Measurements from ENCODE around the gene THADA.
"Not testable (repeated sequence)": the region's sequence is repeated elsewhere in the genome, so short reads cannot be mapped to it uniquely, and the experiment has no call there.

THADA gene

DNA sequence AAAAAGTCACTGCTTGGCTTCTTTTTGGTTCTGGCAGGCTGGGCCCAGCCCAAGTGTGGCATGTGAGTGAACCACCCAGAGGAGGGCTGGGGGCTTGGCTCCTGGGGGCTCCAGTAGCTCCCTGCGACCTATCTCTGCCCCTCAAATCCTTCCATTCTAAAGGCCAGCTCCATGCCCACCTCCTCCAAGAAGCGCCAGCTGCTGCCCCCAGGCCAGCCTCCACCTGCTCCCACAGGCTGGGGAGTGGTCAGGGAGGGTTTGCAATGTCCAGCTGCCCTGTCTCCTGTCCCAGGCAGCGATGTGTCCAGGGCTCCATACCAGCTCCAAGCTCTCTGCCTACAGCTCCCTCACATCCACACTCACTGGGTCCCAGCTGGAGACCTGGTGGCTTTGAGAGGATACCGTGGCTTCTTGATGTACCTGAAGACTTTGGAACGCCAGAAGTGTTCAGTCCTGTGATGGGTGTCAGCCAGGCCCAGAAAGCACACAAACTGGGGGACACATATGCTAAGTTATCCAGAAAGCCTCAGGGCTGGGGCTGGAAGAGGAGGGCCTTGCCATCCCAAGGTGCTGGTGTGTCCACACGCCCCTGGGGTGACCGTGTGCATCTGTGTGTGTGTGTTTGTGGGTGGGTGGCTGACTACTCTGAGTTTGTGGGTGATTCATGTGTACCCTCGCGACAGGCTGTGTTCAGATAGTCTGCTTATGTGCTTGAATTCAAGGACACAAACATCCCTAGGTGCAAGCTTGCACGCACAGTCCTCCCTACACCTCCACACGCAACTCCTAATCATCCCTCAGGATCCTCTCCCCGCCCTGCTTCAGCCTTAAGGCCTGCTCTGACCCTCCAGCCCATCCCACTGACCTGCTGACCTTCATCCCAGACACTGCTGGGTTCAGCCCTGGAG is 402.8 kb downstream of the THADA start:
- Histone ChIP-seq H3K4me3 (ENCODE audit: severe bottlenecking) (no peak overlapping the region), H3K36me3 (ENCODE audit: low read depth) (no peaks in the 10 kb centered on the region), H3K4me1 (ENCODE audit: insufficient read depth, poor library complexity, severe bottlenecking) (no peaks in the 10 kb centered on the region), H3K9me3 (ENCODE audit: severe bottlenecking) (no peaks in the 10 kb centered on the region), H3K27me3 (ENCODE audit: insufficient read depth, poor library complexity, severe bottlenecking) (no peaks in the 10 kb centered on the region), H3K27ac (ENCODE audit: poor library complexity, severe bottlenecking) (no peak overlapping the region)
- ATAC-seq (ENCODE audit: low read depth) (no peak), DNase-seq (ENCODE audit: low spot score) (no peak)
- TF ChIP-seq, protein P1, sequence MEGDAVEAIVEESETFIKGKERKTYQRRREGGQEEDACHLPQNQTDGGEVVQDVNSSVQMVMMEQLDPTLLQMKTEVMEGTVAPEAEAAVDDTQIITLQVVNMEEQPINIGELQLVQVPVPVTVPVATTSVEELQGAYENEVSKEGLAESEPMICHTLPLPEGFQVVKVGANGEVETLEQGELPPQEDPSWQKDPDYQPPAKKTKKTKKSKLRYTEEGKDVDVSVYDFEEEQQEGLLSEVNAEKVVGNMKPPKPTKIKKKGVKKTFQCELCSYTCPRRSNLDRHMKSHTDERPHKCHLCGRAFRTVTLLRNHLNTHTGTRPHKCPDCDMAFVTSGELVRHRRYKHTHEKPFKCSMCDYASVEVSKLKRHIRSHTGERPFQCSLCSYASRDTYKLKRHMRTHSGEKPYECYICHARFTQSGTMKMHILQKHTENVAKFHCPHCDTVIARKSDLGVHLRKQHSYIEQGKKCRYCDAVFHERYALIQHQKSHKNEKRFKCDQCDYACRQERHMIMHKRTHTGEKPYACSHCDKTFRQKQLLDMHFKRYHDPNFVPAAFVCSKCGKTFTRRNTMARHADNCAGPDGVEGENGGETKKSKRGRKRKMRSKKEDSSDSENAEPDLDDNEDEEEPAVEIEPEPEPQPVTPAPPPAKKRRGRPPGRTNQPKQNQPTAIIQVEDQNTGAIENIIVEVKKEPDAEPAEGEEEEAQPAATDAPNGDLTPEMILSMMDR (IDR thresholded peaks at IDR 0.05; ENCODE audit: poor library complexity, severe bottlenecking) = no peak

DNA sequence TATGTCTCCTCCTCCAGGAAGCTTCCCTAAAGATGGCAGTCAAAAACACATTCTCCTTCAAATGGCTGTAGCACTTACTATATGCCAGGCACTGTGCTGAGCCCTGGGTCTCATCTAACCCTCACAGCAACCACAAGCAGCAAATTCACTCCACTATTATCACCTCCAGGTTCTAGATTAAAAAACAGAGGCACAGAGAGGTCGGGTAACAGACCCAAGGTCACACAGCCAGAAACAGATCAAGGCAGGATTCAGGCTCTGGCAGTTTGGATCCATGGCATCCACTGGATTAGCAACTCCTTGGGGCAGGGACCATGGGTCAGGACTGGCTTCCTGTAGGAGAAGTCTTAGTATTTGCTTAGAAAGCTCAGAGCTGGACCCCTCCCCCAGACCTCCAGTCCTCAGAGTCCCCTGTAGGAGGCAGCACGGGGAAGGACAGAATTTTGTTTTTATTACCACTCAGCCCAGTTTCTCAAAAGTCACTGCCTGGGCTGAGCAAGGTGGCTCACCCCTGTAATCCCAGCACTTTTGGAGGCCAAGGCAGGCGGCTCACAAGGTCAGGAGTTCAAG is 403.8 kb downstream of the THADA start:
- H3K27ac ChIP-seq (ENCODE audit: poor library complexity, severe bottlenecking) = no peak overlapping the region
- TF ChIP-seq, protein P1 (IDR thresholded peaks at IDR 0.05; ENCODE audit: poor library complexity, severe bottlenecking) = no peak
- H3K4me1 ChIP-seq (ENCODE audit: insufficient read depth, poor library complexity, severe bottlenecking) = no peaks in the 10 kb centered on the region
- H3K4me3 ChIP-seq (ENCODE audit: severe bottlenecking) = no peak overlapping the region
- ATAC-seq (ENCODE audit: low read depth) = no peak
- no peaks in the 10 kb centered on the region for H3K9me3 ChIP-seq (ENCODE audit: severe bottlenecking)
- no peak for DNase-seq (ENCODE audit: low spot score)
- H3K27me3 ChIP-seq (ENCODE audit: insufficient read depth, poor library complexity, severe bottlenecking) = no peaks in the 10 kb centered on the region
- H3K36me3 ChIP-seq (ENCODE audit: low read depth) = no peaks in the 10 kb centered on the region

DNA sequence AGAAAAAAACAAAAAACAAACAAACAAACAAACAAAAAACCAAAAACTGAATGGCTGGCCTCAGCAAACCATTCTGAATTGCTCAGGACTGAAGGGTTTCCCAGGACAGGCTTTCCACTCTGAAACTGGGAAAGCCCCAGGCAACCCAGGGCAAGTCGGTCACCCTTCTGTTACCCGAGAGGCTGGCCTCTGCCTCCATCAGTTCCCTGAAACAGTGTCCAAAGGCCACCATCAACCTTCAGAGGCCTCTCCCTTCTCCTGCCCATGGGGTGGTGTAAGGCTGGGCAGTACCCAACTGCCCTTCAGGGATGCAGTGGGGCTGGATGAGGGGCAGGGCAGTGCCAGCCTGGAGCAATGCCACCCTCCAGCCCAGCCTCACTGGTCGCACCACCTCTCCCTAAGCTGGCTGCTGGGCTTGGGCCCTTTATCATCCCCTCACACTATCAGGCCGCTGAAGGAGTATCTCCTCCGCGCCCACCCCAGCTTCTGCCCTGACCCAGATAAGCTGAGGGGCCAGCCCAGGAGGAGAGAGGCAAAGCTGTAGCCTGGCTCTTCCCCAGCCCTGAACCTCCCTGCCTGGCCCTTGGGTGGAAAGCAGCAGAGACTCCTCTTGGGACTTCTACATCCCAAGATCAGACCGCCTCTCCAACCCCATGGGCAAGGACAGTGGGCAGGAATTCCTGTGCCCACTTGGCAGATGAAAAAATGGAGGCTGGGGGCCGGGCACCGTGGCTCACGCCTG is 405.4 kb downstream of the THADA start:
- no peaks in the 10 kb centered on the region for H3K4me1 ChIP-seq (ENCODE audit: insufficient read depth, poor library complexity, severe bottlenecking)
- no peak overlapping the region for H3K27ac ChIP-seq (ENCODE audit: poor library complexity, severe bottlenecking)
- TF ChIP-seq, protein P1 (IDR thresholded peaks at IDR 0.05; ENCODE audit: poor library complexity, severe bottlenecking) = no peak
- ATAC-seq (ENCODE audit: low read depth) = 0 out of 3 replicates have a peak, but pooled peaks have one; percentile 24
- H3K9me3 ChIP-seq (ENCODE audit: severe bottlenecking) = no peaks in the 10 kb centered on the region
- H3K36me3 ChIP-seq (ENCODE audit: low read depth) = no peaks in the 10 kb centered on the region
- H3K27me3 ChIP-seq (ENCODE audit: insufficient read depth, poor library complexity, severe bottlenecking) = no peaks in the 10 kb centered on the region
- DNase-seq (ENCODE audit: low spot score) = no peak
- no peak overlapping the region for H3K4me3 ChIP-seq (ENCODE audit: severe bottlenecking)

DNA sequence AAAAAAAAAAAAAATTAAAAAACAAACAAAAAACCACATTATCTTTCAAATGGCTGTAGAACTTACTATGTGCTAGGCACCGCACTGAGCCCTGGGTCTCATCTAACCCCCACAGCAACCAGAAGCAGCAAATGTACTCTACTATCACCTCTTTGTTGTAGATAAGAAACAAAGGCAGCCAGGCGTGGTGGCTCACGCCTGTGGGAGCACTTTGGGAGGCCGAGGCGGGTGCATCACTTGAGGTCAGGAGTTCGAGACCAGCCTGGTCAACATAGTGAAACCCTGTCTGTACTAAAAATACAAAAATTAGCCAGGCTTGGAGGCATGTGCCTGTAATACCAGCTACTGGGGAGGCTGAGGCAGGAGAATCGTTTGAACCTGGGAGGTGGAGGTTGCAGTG is 406.0 kb downstream of the THADA start:
- not testable (repeated sequence) for H3K4me1 ChIP-seq (ENCODE audit: insufficient read depth, poor library complexity, severe bottlenecking); H3K36me3 ChIP-seq (ENCODE audit: low read depth); H3K9me3 ChIP-seq (ENCODE audit: severe bottlenecking); DNase-seq (ENCODE audit: low spot score); H3K27ac ChIP-seq (ENCODE audit: poor library complexity, severe bottlenecking); H3K27me3 ChIP-seq (ENCODE audit: insufficient read depth, poor library complexity, severe bottlenecking); H3K4me3 ChIP-seq (ENCODE audit: severe bottlenecking); ATAC-seq (ENCODE audit: low read depth)

DNA sequence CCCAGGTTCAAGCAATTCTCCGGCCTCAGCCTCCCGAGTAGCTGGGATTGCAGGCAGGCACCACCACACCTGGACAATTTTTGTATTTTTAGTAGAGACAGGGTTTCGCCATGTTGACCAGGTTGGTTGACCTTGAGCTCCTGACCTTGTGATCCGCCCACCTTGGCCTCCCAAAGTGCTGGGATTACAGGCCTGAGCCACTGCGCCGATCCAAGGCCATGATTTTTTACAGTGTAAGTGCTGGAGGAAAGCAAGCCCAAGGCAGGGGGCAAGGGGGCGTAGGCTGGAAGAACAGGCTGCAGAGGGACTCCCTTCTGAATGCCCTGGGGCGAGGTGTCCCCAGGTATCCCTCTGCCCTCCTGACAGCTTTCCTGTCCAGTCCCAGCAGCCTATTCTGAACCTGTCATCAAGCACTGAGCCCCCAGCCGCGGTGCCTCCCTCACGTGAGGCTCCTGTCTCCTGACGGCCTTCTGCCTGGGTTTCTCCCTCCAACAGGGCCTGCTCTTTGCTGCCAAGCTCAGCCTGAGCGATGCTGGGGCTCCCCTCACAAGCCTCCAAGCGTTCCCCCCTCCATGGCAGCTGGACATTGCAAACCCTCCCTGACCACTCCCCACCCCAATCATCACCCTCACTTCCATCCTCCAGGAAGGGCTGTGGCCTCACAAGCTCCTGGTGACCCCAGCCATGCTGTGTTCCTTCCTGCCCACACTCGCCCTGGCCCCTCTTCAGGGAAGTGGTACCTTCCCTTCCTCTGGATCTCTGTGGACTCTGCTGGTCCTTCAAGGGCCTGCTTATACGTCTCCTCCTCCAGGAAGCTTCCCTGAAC is 407.1 kb downstream of the THADA start:
- H3K36me3 ChIP-seq (ENCODE audit: low read depth) = no peaks in the 10 kb centered on the region
- H3K27ac ChIP-seq (ENCODE audit: poor library complexity, severe bottlenecking) = no peak overlapping the region
- ATAC-seq (ENCODE audit: low read depth) = no peak
- peaks cover 10% of the 10 kb centered on the region for H3K4me1 ChIP-seq (ENCODE audit: insufficient read depth, poor library complexity, severe bottlenecking)
- TF ChIP-seq, protein P1 (IDR thresholded peaks at IDR 0.05; ENCODE audit: poor library complexity, severe bottlenecking) = no peak
- no peaks in the 10 kb centered on the region for H3K9me3 ChIP-seq (ENCODE audit: severe bottlenecking)
- H3K27me3 ChIP-seq (ENCODE audit: insufficient read depth, poor library complexity, severe bottlenecking) = no peaks in the 10 kb centered on the region
- no peak overlapping the region for H3K4me3 ChIP-seq (ENCODE audit: severe bottlenecking)
- no peak for DNase-seq (ENCODE audit: low spot score)

All from RWPE2 (cell line).